K562 (cell line): ENCODE data around the gene CREB3L4. TPM values are rescaled to one million over a fixed set of nuclear protein-coding genes. Genes with fewer than 3 reads are reported as not detected.

ENCODE experiments used
- BRF1 ChIP-seq: IDR thresholded peaks from 3 replicates; pipeline ENCODE4 v1.6.1; 2011; ENCODE audit warnings: borderline replicate concordance, mild to moderate bottlenecking; ENCODE audit not compliant: insufficient read length; ENCODE audit errors: extremely low read depth
- CBX2 ChIP-seq: fragments of 200-600 bp; sonication (generic); IDR thresholded peaks from one replicate; pipeline ENCODE4 v1.6.1; 2012; ENCODE audit warnings: mild to moderate bottlenecking, low read length, inconsistent platforms; ENCODE audit not compliant: insufficient read depth, poor library complexity, severe bottlenecking
- EP400 ChIP-seq: fragments of 450-650 bp; IDR thresholded peaks from 2 replicates; pipeline ENCODE4 v1.6.1; 2017; ENCODE audit warnings: antibody characterized with exemption, mild to moderate bottlenecking, moderate library complexity
- ETV1 ChIP-seq: fragments of 450-650 bp; conservative IDR thresholded peaks from 2 replicates; pipeline ENCODE4 v1.6.1; 2016; ENCODE audit warnings: missing genetic modification characterization, control low read depth, low read depth, missing compliant biosample characterization
- HIVEP1 ChIP-seq: fragments of 250-450 bp; sonication (Bioruptor Pico); IDR thresholded peaks from 2 replicates; pipeline ENCODE4 v1.4.0; 2020; ENCODE audit warnings: mild to moderate bottlenecking
- IFI16 ChIP-seq: fragments of 250-450 bp; sonication (Bioruptor Pico); IDR thresholded peaks from 2 replicates; pipeline ENCODE4 v2.1.2; 2022; ENCODE audit warnings: mild to moderate bottlenecking, inconsistent platforms
- MBD1 ChIP-seq: fragments of 250-450 bp; sonication (Bioruptor Pico); IDR thresholded peaks from 2 replicates; pipeline ENCODE4 v1.8.0; 2022; ENCODE audit warnings: inconsistent platforms
- MTA1 ChIP-seq: fragments of 450-650 bp; IDR thresholded peaks from 2 replicates; pipeline ENCODE4 v1.6.1; 2017; ENCODE audit warnings: borderline replicate concordance
- PATZ1 ChIP-seq: fragments of 250-450 bp; sonication (Bioruptor Pico); IDR thresholded peaks from 2 replicates; pipeline ENCODE4 v1.5.0; 2020; ENCODE audit warnings: mild to moderate bottlenecking, borderline replicate concordance
- POLR2AphosphoS2 ChIP-seq: IDR thresholded peaks from 2 replicates; pipeline ENCODE4 v1.6.1; 2012; ENCODE audit warnings: low read length, improper control_type of control experiment
- RAD21 ChIP-seq, 2 experiments: fragments of 250-450 bp in 1 of 2; fragments of 450-650 bp in 1 of 2; sonication (Bioruptor Pico) in 1 of 2; formaldehyde crosslinking in 1 of 2; IDR thresholded peaks in 1 of 2; conservative IDR thresholded peaks in 1 of 2; 2 replicates each; pipeline versions ENCODE4 v1.4.0 to v1.8.0; 2020 to 2022; ENCODE audit warnings: mild to moderate bottlenecking in 2 of 2, moderate library complexity in 1 of 2
- RBM39 ChIP-seq: fragments of 200-400 bp; formaldehyde crosslinking; optimal IDR thresholded peaks from 2 replicates; pipeline ENCODE3; 2018; ENCODE audit warnings: low read depth, low read length
- RFX7 ChIP-seq: fragments of 250-450 bp; sonication (Bioruptor Pico); IDR thresholded peaks from 2 replicates; pipeline ENCODE4 v1.5.1; 2021; ENCODE audit warnings: mild to moderate bottlenecking
- SMARCC2 ChIP-seq: fragments of 450-650 bp; IDR thresholded peaks from 2 replicates; pipeline ENCODE4 v1.6.1; 2017; ENCODE audit warnings: antibody characterized with exemption, moderate library complexity, mild to moderate bottlenecking, low read depth
- SMARCE1 ChIP-seq: fragments of 450-650 bp; IDR thresholded peaks from 2 replicates; pipeline ENCODE4 v1.7.1; 2016; ENCODE audit warnings: mild to moderate bottlenecking
- SNRNP70 ChIP-seq: fragments of 200-400 bp; formaldehyde crosslinking; optimal IDR thresholded peaks from 2 replicates; pipeline ENCODE3; 2017; ENCODE audit warnings: low read depth, low read length
- XRCC5 ChIP-seq: fragments of 200-400 bp; formaldehyde crosslinking; IDR thresholded peaks from 2 replicates; pipeline ENCODE4 v1.6.1; 2017; ENCODE audit warnings: low read depth, mild to moderate bottlenecking, low read length
- ZBTB8A ChIP-seq: fragments of 450-650 bp; IDR thresholded peaks from 2 replicates; pipeline ENCODE4 v1.6.1; 2018; ENCODE audit warnings: mild to moderate bottlenecking, moderate library complexity; ENCODE audit not compliant: partially characterized antibody
- ZC3H11A ChIP-seq: IDR thresholded peaks from 2 replicates; pipeline ENCODE4 v1.6.1; 2012; ENCODE audit warnings: low read depth, low read length, improper control_type of control experiment
- ZKSCAN8 ChIP-seq: fragments of 200-800 bp; sonication (Bioruptor generic); IDR thresholded peaks from 2 replicates; pipeline ENCODE4 v1.6.1; 2016; ENCODE audit warnings: missing genetic modification characterization, missing compliant biosample characterization
- ZNF280A ChIP-seq: fragments of 450-650 bp; IDR thresholded peaks from 2 replicates; pipeline ENCODE4 v1.6.1; 2018; ENCODE audit warnings: mild to moderate bottlenecking, low read depth; ENCODE audit not compliant: partially characterized antibody
- ZNF655 ChIP-seq: fragments of 250-450 bp; sonication (Bioruptor Pico); IDR thresholded peaks from 2 replicates; pipeline ENCODE4 v1.5.0; 2021
- ZNF778 ChIP-seq: fragments of 450-650 bp; formaldehyde crosslinking; IDR thresholded peaks from 2 replicates; pipeline ENCODE4 v1.4.0; 2020; ENCODE audit warnings: mild to moderate bottlenecking, moderate library complexity
- ZSCAN29 ChIP-seq: fragments of 450-650 bp; IDR thresholded peaks from 2 replicates; pipeline ENCODE4 v1.6.1; 2017
- polyA plus RNA-seq, 8 experiments: library from polyadenylated mRNA; depleted of rRNA in 4 of 8; stranded (reverse) in 5 of 8; unstranded in 3 of 8; fragments of >200 nt; fragmentation: Nextera tagmentation in 2 of 8; fragmentation: Illumina TruSeq in 1 of 8; extraction: Ambion mirVana in 2 of 8; extraction: Trizol in 1 of 8; gene quantifications; 2 replicates each; pipeline versions ENCODE4 v1.2.1 to v1.2.3, GENCODE V29; 2011 to 2014; ENCODE audit warnings: inconsistent platforms in 1 of 8, missing spikeins in 1 of 8
- total RNA-seq, 7 experiments: library from RNA; depleted of rRNA in 6 of 7; stranded (reverse); fragments of >200 nt in 6 of 7; fragmentation: Illumina TruSeq in 2 of 7; extraction: Trizol in 2 of 7; gene quantifications; 2 replicates each; pipeline versions ENCODE4 v1.2.1 to v1.2.3, GENCODE V29; 2011 to 2021; ENCODE audit warnings: low replicate concordance in 1 of 7

Gene CREB3L4
- total and polyA plus RNA-seq, 9 of the 15 experiments (the other 6 are each of a cell fraction or from before 2014, with no cell fraction given), result 9.9 to 18.6 (median 13.9) TPM

GRCh38 chr1:153946622-153947241 is 21.0 kb upstream of the CREB3L4 start, which contains the start of gene DENND4B (continued):
- TF ChIP-seq PATZ1 (CRISPR knock-in tag) (no peak), MTA1 (peak; percentile 35; the same call in 1 of the 2 replicates), MBD1 (CRISPR knock-in tag) (no peak), RBM39 (no peak), RFX7 (no peak), SNRNP70 (no peak), EP400 (peak; percentile 7; the same call in 1 of the 2 replicates), XRCC5 (peak; percentile 89), ZNF655 (CRISPR knock-in tag) (no peak), ZC3H11A (no peak), ZSCAN29 (no peak), HIVEP1 (CRISPR knock-in tag) (no peak), ZNF280A (no peak), ZKSCAN8 (CRISPR knock-in tag) (no peak), IFI16 (CRISPR knock-in tag) (no peak), ZNF778 (CRISPR knock-in tag) (no peak), SMARCE1 (no peak), POLR2AphosphoS2 (no peak), ZBTB8A (no peak), RAD21 (CRISPR knock-in tag; conservative IDR thresholded peaks at IDR 0.05 in 1 of 2, IDR thresholded peaks at IDR 0.05 in 1 of 2) (peak; percentile 44 to 57; a peak in 3 of 4 replicates), ETV1 (tag) (no peak), SMARCC2 (no peak), CBX2 (no peak), BRF1 (no peak)
